Hepatocyte (in vitro differentiated cells): ENCODE data around the gene CXADR. TPM values are rescaled to one million over a fixed set of nuclear protein-coding genes. Genes with fewer than 3 reads are reported as not detected.

Experiments used
- DNase-seq: peaks from one replicate; pipeline ENCODE4 v3.0.0-alpha.2; 2016; ENCODE audit warnings: low spot score
- H2AFZ ChIP-seq: fragments of 200-600 bp; sonication (generic); 2 replicates; pipeline ENCODE4 v1.6.0; 2016; ENCODE audit warnings: antibody characterized with exemption, mild to moderate bottlenecking
- H3K27ac ChIP-seq: fragments of 200-600 bp; sonication (generic); 2 replicates; pipeline ENCODE4 v1.5.1; 2016; ENCODE audit warnings: mild to moderate bottlenecking
- H3K27me3 ChIP-seq: fragments of 200-600 bp; sonication (generic); 2 replicates; pipeline ENCODE4 v1.6.1; 2016
- H3K36me3 ChIP-seq: fragments of 200-600 bp; sonication (generic); replicated peaks from 2 replicates; pipeline ENCODE4 v1.5.1; 2016; ENCODE audit warnings: low read depth; ENCODE audit not compliant: insufficient read depth
- H3K4me1 ChIP-seq: fragments of 200-600 bp; sonication (generic); 2 replicates; pipeline ENCODE4 v1.5.1; 2016; ENCODE audit warnings: mild to moderate bottlenecking, moderate library complexity; ENCODE audit not compliant: insufficient read depth
- H3K4me2 ChIP-seq: fragments of 200-600 bp; sonication (generic); 2 replicates; pipeline ENCODE4 v1.6.0; 2016
- H3K4me3 ChIP-seq: fragments of 200-600 bp; sonication (generic); 2 replicates; pipeline ENCODE4 v1.5.1; 2016; ENCODE audit warnings: mild to moderate bottlenecking
- H3K79me2 ChIP-seq: fragments of 200-600 bp; sonication (generic); 2 replicates; pipeline ENCODE4 v1.6.0; 2017; ENCODE audit warnings: mild to moderate bottlenecking
- H3K9me2 ChIP-seq: fragments of 200-600 bp; sonication (generic); replicated peaks from 2 replicates; pipeline ENCODE4 v1.6.0; 2017; ENCODE audit warnings: mild to moderate bottlenecking; ENCODE audit not compliant: insufficient read depth
- H3K9me3 ChIP-seq: fragments of 200-600 bp; sonication (generic); 2 replicates; pipeline ENCODE4 v1.5.1; 2016; ENCODE audit warnings: low read depth, mild to moderate bottlenecking
- H4K20me1 ChIP-seq: fragments of 200-600 bp; sonication (generic); 2 replicates; pipeline ENCODE4 v1.6.0; 2016; ENCODE audit warnings: mild to moderate bottlenecking; ENCODE audit not compliant: insufficient read depth, poor library complexity, severe bottlenecking
- CTCF ChIP-seq: fragments of 200-600 bp; sonication (generic); IDR thresholded peaks from 2 replicates; pipeline ENCODE4 v1.5.1; 2016; ENCODE audit warnings: antibody characterized with exemption, mild to moderate bottlenecking; ENCODE audit not compliant: poor library complexity
- EZH2 ChIP-seq: fragments of 200-600 bp; sonication (generic); IDR thresholded peaks from 2 replicates; pipeline ENCODE4 v1.6.1; 2016; ENCODE audit warnings: antibody characterized with exemption, mild to moderate bottlenecking, borderline replicate concordance
- EZH2phosphoT487 ChIP-seq: fragments of 200-600 bp; sonication (generic); IDR thresholded peaks from one replicate; pipeline ENCODE4 v1.6.1; 2018; ENCODE audit warnings: antibody characterized with exemption, mild to moderate bottlenecking, low read depth, moderate library complexity; ENCODE audit not compliant: unreplicated experiment, severe bottlenecking
- WGBS: methylation state at CpG from one replicate; pipeline ENCODE4 v1.1.6; 2016; ENCODE audit warnings: low lambda C conversion rate; ENCODE audit errors: missing lambda C conversion rate; 5-methylcytosine and 5-hydroxymethylcytosine counted together
- polyA plus RNA-seq: library from polyadenylated mRNA; unstranded; fragments of >200 nt; fragmentation: Nextera tagmentation; extraction: Ambion mirVana; gene quantifications from 2 replicates; pipeline ENCODE4 v1.2.1, GENCODE V29; 2016
- total RNA-seq: library from RNA; depleted of rRNA; stranded (reverse); fragments of >200 nt; gene quantifications from 2 replicates; pipeline ENCODE4 v1.2.3, GENCODE V29; 2014

The CXADR gene
- total and polyA plus RNA-seq, 2 experiments from 2014 or later: 75.0 to 93.4 TPM

GRCh38 chr21:17492415-17493168 lies 20.3 kb upstream of the CXADR start:
- H4K20me1 ChIP-seq: no peaks in the 10 kb centered on the region
- H3K79me2 ChIP-seq: no peaks in the 10 kb centered on the region
- no peaks in the 10 kb centered on the region for H3K4me1 ChIP-seq
- TF ChIP-seq EZH2phosphoT487 (no peak), CTCF (no peak), EZH2 (no peak)
- H3K9me2 ChIP-seq: no peaks in the 10 kb centered on the region
- no peaks in the 10 kb centered on the region for H3K36me3 ChIP-seq
- H3K27me3 ChIP-seq: no peaks in the 10 kb centered on the region
- no peak overlapping the region for H2AFZ ChIP-seq
- H3K27ac ChIP-seq: peak overlapping the region; percentile 11
- 90% methylated on average over 6 of the region's 6 CpGs for WGBS
- peak; percentile 19 for DNase-seq
- no peak overlapping the region for H3K4me2 ChIP-seq
- no peak overlapping the region for H3K4me3 ChIP-seq
- H3K9me3 ChIP-seq: no peaks in the 10 kb centered on the region

GRCh38 chr21:17494051-17494450 lies 18.8 kb upstream of the CXADR start:
- no peak for DNase-seq
- H3K27ac ChIP-seq: no peak overlapping the region
- H3K9me3 ChIP-seq: no peaks in the 10 kb centered on the region
- H3K79me2 ChIP-seq: no peaks in the 10 kb centered on the region
- no peak overlapping the region for H3K4me3 ChIP-seq
- H3K4me1 ChIP-seq: no peaks in the 10 kb centered on the region
- no peaks in the 10 kb centered on the region for H3K36me3 ChIP-seq
- no peaks in the 10 kb centered on the region for H3K9me2 ChIP-seq
- no peak overlapping the region for H3K4me2 ChIP-seq
- H2AFZ ChIP-seq: no peak overlapping the region
- TF ChIP-seq EZH2phosphoT487 (no peak), EZH2 (no peak), CTCF (no peak)
- no peaks in the 10 kb centered on the region for H4K20me1 ChIP-seq
- no peaks in the 10 kb centered on the region for H3K27me3 ChIP-seq
- 94% methylated on average over 3 of the region's 3 CpGs for WGBS

GRCh38 chr21:17495680-17496079 lies 17.2 kb upstream of the CXADR start:
- WGBS: 90% methylated on average over 2 of the region's 2 CpGs
- DNase-seq: no peak
- no peaks in the 10 kb centered on the region for H4K20me1 ChIP-seq
- no peak overlapping the region for H2AFZ ChIP-seq
- TF ChIP-seq CTCF (no peak), EZH2phosphoT487 (no peak), EZH2 (no peak)
- H3K4me3 ChIP-seq: no peak overlapping the region
- H3K9me2 ChIP-seq: no peaks in the 10 kb centered on the region
- no peaks in the 10 kb centered on the region for H3K4me1 ChIP-seq
- no peaks in the 10 kb centered on the region for H3K79me2 ChIP-seq
- no peak overlapping the region for H3K4me2 ChIP-seq
- no peaks in the 10 kb centered on the region for H3K36me3 ChIP-seq
- no peaks in the 10 kb centered on the region for H3K27me3 ChIP-seq
- no peaks in the 10 kb centered on the region for H3K9me3 ChIP-seq
- H3K27ac ChIP-seq: no peak overlapping the region

GRCh38 chr21:17497316-17497715 lies 15.5 kb upstream of the CXADR start:
- no peak for DNase-seq
- Histone ChIP-seq H3K27ac (peak overlapping the region; percentile 11), H3K27me3 (no peaks in the 10 kb centered on the region), H2AFZ (no peak overlapping the region), H3K4me2 (no peak overlapping the region), H3K36me3 (no peaks in the 10 kb centered on the region), H3K4me1 (no peaks in the 10 kb centered on the region), H3K9me3 (no peaks in the 10 kb centered on the region), H3K9me2 (no peaks in the 10 kb centered on the region), H3K4me3 (no peak overlapping the region), H4K20me1 (no peaks in the 10 kb centered on the region), H3K79me2 (no peaks in the 10 kb centered on the region)
- TF ChIP-seq CTCF (no peak), EZH2phosphoT487 (no peak), EZH2 (no peak)
